HG02571 (cell line): ENCODE data around the gene DMAC2L.
"Not testable (repeated sequence)": the region's sequence is repeated elsewhere in the genome, so short reads cannot be mapped to it uniquely, and the experiment has no call there.

ENCODE experiments used
- ATAC-seq: cut with Tn5 transposase; IDR thresholded peaks from one replicate; pipeline ENCODE4 v1.9.1; 2021; ENCODE audit warnings: mild to moderate bottlenecking, moderate library complexity; ENCODE audit not compliant: unreplicated experiment

DMAC2L gene

DNA sequence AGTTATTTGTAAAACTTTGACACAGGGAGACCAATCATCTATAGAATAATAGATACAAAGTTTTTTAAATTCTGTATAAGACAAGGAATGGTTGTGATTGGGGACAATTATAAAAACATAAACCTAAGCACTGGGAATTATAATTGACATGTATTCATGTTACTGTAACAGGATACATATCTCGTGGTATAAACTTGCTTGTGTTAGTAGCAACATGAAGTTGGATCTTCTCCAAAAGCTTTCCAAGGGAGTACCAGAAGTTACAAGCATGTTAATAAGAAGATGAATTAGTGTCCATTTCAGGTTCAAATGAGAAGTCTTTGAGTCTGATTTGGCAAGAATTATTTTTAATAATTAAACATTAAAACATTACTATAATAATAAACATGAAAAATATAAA is 42.4 kb downstream of the DMAC2L start:
- no peak for ATAC-seq

DNA sequence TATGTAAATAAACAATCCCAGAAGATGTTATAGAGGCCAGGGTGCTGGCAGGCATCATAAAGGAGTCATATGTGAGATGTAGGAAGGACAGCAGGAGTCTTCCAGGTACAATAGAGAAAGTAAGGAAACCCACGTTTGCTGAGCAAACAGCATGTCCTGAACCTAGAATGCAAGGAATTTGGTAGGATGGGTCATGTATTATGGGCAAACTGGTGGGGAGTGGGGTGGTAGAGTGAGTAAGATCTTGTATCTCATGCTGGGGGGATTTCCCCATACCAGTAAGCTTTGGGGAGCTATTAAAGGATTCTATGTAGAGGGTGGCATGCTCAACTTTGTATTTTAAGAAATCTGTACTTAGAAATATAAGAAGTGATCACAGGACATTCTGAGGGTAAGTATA is 43.6 kb downstream of the DMAC2L start:
- no peak for ATAC-seq

DNA sequence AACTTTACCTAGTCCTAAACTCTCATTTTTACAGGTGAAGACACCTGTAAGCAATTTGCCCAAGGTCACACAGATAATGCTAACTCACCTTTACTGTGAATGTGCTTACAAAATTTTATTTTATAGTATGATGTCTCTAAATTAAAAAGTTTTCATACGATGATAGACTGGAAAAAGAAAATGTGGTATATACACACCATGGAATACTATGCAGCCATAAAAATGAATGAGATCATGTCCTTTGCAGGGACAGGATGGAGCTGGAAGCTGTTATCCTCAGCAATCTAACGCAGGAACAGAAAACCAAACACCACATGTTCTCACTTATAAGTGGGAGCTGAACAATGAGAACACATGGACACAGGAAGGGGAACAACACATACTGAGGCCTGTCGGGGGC is 44.2 kb downstream of the DMAC2L start:
- not testable (repeated sequence) for ATAC-seq

DNA sequence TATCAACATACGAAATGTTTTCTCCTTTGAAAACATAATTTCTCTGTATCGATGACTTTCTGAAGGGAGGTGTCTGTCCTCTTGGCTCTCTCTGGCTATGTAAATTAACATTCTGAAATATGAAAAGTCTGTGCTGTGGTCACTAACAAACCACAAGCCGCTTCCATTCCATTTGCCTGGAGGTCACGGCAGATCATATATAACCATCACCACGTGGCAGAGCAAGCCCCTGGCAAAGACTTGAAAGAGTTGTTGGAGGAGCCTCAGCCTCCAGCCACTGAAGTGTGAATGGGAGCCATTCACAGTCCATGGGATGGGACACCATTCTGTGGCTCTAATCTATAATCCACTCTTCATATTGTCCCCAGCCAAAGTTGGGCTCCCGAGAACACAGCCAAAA is 45.0 kb downstream of the DMAC2L start:
- ATAC-seq: no peak

DNA sequence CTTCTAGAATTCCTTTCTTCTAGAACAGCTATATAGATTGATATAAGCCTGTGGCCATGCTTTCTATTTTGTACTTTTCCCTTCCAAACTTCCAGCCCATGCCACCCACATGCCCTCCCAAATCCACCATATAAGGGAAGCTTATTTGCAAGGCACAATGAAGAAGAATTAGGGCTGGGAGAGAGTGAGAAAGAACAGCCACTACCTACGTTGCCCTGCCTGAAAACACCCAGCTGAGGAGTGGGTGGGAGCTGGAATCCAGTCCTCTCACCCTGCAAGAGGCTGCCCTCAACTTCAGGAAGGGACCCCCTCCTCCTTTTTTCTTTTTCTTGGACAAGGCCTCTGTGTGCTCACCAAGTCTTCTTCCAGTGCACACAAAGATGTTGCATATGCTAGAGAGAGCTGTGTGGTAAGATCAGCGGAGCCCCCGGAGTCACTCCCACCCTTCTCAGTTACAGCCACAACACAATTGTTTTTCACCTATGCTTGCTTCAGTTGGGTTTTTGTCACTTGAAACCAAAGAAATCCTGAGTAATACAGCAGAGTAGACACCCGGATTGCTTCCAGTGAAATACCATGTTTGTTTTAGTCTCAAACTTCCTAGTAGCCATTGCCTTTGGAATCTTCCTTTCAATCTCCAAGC is 45.8 kb downstream of the DMAC2L start:
- no peak for ATAC-seq

DNA sequence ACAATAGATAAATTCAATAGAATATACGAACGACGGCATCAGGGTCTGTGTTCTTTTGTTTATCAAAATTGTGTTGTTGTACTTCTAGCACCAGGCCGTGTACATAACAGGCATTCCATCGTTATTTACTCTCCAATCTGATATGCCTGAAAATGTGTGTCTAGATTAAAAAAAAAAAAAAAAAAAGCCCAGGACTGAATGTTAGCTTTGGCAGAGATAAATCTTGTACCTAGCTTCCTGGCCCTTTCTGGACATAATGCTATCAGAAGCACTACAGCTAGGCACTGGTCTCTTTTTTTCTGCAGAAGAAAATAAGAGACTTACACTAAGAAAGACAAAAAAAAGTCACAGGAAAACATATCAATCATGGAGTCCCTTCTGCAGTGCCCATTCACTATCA is 47.5 kb downstream of the DMAC2L start:
- no peak for ATAC-seq

DNA sequence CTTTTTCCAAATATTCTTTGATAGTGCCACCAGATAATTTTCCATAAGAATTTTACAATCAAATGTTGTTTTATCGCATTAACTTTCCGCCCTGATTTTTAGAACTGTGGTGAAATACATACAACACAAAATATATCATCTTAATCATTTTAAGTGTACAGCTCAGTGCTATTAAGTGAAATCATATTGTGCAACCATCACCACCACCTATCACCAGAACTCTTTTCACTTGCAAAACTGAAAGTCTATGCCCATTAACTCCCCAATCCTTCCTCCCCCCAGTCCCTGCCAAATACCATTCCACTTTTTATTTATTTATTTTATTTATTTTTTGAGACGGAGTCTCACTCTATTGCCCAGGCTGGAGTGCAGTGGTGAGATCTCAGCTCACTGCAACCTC is 48.0 kb downstream of the DMAC2L start:
- ATAC-seq: no peak

DNA sequence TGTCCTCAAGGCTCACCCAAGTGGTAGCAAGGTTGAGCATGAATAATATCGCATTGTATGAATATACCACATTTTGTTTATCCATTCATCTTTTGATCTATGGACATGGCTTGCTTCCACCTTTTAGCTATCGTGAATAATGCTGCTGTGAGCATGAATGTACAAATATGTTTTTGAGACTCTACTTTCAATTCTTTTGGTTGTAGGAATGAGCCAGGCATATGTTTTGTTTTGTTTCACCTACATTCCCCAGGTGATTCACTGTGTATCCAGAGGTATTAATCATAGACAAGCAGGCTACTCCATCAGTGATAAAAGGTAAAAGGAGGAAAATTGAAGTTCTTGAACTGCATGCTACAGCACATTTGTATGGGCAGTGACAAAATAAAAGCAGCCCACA is 48.7 kb downstream of the DMAC2L start:
- no peak for ATAC-seq

DNA sequence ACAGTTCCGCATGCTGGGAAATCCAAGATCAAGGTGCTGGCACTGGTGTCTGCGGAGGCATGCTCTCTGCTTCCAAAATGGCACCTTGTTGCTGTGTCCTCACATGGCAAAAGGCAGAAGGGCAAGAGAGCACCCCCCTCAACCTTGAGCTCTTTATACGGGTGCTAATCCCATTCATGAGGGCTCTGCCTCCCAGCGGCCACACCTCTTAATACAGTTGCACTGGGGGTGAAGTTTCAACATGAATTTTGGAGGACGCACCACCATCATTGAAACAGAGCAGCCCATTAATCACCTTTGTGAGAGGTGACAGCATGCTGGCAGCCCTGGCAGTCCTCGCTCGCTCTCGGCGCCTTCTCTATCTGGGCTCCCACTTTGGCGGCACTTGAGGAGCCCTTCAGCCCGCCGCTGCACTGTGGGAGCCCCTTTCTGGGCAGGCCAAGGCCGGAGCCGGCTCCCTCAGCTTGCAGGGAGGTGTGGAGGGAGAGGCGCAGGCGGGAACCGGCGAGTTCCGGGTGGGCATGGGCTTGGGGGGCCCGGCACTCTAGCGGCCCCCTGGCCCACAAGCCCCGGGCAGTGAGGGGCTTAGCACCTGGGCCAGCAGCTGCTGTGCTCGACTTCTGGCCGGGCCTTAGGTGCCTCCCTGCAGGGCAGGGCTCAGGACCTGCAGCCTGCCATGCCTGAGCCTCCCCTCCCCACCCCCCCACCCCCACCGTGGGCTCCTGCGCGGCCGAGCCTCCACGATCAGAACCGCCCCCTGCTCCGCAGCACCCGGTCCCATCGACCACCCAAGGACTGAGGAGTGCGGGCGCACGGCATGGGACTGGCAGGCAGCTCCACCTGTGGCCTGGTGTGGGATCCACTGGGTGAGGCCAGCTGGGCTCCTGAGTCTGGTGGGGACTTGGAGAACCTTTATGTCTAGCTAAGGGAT is 49.6 kb downstream of the DMAC2L start:
- not testable (repeated sequence) for ATAC-seq

DNA sequence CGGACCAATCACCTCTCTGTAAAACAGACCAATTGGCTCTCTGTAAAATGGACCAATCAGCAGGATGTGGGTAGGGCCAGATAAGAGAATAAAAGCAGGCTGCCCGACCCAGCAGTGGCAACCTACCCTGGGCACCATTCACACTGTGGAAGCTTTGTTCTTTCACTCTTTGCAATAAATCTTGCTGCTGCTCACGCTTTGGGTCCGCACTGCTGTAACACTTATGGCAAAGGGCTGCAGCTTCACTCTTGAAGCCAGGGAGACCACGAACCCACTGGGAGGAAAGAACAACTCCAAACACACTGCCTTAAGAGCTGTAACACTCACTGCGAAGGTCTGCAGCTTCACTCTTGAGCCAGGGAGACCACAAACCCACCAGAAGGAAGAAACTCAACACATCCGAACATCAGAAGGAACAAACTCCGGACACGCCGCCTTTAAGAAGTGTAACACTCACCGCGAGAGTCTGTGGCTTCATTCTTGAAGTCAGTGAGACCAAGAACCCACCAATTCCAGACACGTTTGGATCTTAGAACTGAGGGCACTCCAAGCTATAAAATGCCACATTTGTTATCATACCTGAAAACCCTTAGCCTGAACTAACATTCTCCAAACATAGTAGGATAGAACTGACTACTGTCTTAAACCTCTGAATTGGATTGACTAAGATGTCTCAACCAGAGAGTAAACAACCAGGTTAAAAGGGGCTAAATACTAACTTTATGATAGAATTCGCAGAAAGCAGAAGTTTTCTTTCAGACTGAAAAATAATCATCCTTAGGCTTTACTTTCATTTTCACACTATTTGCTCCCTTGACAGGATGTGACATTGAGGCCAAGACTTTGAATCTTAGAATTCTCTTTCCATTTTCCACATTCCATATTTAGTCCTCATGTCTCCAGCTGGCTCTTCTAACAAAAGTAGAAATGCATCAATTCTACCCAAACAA is 50.9 kb downstream of the DMAC2L start:
- no peak for ATAC-seq

DNA sequence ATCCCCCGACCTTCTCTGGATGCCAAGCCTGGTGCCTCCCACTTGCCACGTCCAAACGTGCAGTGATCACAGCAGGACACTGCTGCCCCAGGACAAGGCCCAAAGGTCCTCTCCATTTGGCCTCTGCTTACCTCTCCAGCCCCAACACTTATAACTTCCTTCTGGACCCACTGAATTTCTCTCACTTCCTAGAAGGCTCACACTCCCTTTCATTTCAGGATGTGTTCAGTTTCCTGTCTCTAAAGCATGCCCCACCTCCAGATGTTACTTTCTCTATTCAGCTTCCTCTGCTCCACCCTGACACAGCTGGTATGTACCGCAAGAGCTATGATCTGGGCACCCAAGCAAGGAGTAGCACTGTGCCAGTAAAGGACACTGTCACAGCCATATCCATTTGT is 51.6 kb downstream of the DMAC2L start:
- peak; percentile 97 for ATAC-seq

DNA sequence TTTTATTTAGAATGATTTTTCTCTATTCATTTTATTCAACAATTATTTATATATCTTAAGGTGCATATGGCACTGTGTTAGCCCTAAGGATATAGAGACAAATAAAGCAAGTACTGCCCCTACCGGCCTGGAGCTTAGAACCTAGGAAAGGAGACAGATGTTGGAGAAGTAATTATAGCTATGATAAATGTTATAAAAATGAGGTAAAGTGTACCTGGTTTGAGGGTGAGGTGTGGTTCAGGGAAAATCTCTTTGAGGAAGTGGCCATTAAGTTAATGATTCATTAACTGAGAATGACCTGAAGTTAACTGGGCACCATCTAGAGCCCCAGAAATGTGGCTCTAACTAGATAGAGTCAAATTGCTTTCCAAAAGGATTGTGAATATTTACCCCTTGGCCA is 52.7 kb downstream of the DMAC2L start:
- ATAC-seq: no peak

DNA sequence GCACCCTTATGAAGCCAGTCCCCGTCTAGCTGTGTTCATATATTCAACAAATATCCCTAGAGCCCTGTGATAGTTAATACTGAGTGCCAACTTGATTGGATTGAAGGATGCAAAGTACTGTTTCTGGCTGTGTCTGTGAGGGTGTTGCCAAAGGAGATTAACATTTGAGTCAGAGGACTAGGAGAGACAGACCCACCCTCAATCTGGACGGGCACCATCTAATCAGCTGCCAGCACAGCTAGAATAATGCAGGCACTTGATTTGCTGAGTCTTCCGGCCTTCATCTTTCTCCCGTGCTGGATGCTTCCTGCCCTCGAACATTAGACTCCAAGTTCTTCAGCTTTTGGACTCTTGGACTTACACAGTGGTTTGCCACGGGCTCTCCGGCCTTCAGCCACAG is 53.4 kb downstream of the DMAC2L start:
- ATAC-seq: not testable (repeated sequence)

DNA sequence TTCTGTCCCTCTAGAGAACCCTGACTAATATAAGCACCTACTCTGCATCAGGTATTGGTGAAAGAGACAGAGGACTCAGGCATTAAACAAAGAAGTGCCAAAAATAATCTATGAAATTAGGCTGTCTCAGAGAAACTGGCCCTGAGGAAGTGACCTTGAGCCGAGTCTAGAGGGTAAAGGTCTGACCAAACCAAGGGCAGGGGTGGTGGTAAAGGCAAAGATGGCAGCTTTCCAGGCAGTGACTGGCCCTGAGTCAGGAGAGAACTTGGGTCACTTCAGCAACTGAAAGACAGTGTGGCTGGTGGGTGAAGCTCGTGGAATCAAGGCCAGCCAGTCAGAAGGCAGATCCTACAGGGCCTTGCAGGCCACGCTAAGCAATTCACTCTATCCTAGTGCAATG is 54.0 kb downstream of the DMAC2L start:
- no peak for ATAC-seq

DNA sequence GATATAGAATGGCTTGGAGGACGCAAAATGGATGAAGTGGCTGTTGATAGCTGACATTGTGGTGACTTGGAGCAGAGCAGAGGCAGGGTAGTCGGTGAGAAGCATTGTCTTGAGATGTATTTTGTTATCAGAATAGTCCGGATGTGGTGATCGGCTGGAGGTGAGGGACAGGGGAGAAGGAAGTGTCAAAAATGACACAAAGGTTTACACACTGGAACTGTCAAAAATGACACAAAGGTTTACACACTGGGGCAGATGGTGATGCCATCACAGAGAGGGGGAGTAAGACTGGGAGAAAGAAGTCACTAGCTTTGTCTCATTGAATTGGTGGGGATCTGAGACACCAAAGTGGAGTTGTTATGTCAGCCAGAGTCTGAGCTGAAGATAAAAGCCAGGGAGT is 54.5 kb downstream of the DMAC2L start:
- ATAC-seq: no peak

DNA sequence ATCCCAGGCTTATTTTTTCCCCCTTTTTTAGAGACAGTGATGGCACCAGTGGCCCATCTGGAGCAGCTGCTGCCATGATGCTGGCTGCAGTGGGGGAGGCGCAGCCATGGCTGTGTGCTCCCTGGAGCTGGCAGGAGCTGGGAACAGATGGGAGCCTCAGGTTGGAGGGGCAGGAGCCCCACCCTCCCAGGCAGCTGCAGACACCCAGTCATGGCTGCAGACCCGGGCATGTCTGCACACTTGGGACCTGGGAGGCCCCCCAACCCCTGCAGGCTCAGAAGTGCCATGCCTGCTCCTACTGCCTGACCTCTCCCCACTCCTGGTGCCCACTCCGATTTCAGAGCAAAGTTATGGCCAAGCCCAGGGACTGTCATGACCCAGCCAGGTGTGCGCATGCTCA is 59.4 kb downstream of the DMAC2L start:
- no peak for ATAC-seq

DNA sequence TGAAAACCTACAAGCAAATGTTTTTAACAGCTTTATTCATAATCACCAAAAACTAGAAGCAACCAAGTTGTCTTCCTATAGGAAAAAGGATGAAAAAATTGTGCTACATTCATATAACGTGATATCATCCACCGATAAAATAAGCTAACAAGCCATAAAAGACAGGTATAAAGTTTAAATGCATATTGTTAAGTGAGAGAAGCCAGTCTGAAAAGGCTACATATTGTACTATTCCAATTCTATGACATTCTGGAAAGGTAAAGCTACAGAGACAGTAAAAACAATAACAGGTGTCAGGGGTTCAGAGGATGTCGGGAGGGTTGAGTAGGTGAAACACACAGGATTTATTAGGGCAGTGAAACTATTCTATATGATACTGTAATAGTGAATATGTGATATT is 61.8 kb downstream of the DMAC2L start:
- no peak for ATAC-seq

DNA sequence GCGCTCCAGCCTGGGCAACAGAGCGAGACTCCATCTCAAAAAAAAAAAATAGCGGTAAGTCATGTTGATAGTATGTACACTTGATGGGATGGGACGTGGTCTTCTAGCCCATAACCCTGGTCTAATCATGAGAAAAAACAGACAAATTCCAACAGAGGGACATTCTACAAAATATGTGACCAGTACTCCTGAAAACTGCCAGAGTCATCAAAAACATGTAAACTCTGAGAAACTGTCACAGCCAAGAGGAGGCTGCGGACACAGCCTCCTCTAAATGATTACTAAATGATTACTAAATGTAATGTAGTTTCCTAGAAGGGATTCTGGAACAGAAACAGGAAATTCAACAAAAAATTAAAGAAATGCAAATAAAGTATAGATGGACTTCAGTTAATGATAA is 63.6 kb downstream of the DMAC2L start:
- ATAC-seq: no peak
